Gastroesophageal sphincter (tissue), 4 donors: ENCODE results near the gene MAU2. TPM values are rescaled to one million over a fixed set of nuclear protein-coding genes. Genes with fewer than 3 reads are reported as not detected.

Source experiments
- ATAC-seq: fragments of 150-250 bp; one replicate; pipeline ENCODE4 v1.9.1; 2016; ENCODE audit warnings: mild to moderate bottlenecking, moderate library complexity
- H3K27ac ChIP-seq, 4 donors: fragments of 200-600 bp; sonication (generic) in 3 of 4; 1 replicate in 3 of 4; 2 replicates in 1 of 4; pipeline ENCODE4 v1.5.1; 2016 to 2019
- H3K27me3 ChIP-seq: fragments of 200-600 bp; sonication (generic); one replicate; pipeline ENCODE4 v1.5.1; 2019
- H3K36me3 ChIP-seq, 2 donors: fragments of 200-600 bp; sonication (generic); one replicate each; pipeline ENCODE4 v1.5.1; 2019; ENCODE audit warnings: control low read depth in 1 of 2
- H3K4me1 ChIP-seq, 3 donors: fragments of 200-600 bp; sonication (generic); 1 replicate in 2 of 3; 2 replicates in 1 of 3; pipeline ENCODE4 v1.5.1; 2016 to 2019; ENCODE audit warnings: control low read depth in 2 of 3
- H3K4me3 ChIP-seq, 2 donors: fragments of 200-600 bp; sonication (generic); one replicate each; pipeline ENCODE4 v1.5.1; 2019; ENCODE audit warnings: mild to moderate bottlenecking in 1 of 2, moderate library complexity in 1 of 2
- H3K9me3 ChIP-seq, 3 donors: fragments of 200-600 bp; sonication (generic); one replicate each; pipeline ENCODE4 v1.5.1; 2017 to 2019; ENCODE audit warnings: control low read depth in 2 of 3
- EP300 ChIP-seq: sonication (generic); formaldehyde crosslinking; IDR thresholded peaks from one replicate; pipeline ENCODE4 v1.6.1; 2017; ENCODE audit warnings: antibody characterized with exemption, mild to moderate bottlenecking
- POLR2A ChIP-seq, 2 donors: fragments of 450-650 bp; IDR thresholded peaks; one replicate each; pipeline ENCODE4 v1.6.1; 2017; ENCODE audit warnings: antibody characterized with exemption in 2 of 2, mild to moderate bottlenecking in 2 of 2, moderate library complexity in 1 of 2
- POLR2AphosphoS5 ChIP-seq: sonication (generic); formaldehyde crosslinking; IDR thresholded peaks from one replicate; pipeline ENCODE4 v1.6.1; 2017; ENCODE audit warnings: antibody characterized with exemption
- WGBS, 2 donors: methylation state at CpG; one replicate each; pipeline ENCODE4 v1.1.5; 2018; ENCODE audit warnings: low coverage in 1 of 2; 5-methylcytosine and 5-hydroxymethylcytosine counted together
- total RNA-seq, 4 donors: library from RNA; depleted of rRNA; stranded (reverse); fragments of >200 nt; gene quantifications; one replicate each; pipeline ENCODE4 v1.1.0, GENCODE V29; 2016
- TF ChIP-seq, protein P1 (sequence below), 4 experiments: fragments of 200-600 bp in 2 of 4; fragments of 450-650 bp in 2 of 4; sonication (generic) in 1 of 4; IDR thresholded peaks; one replicate each; pipeline ENCODE4 v1.5.1; 2017 to 2019; ENCODE audit warnings: antibody characterized with exemption in 4 of 4, mild to moderate bottlenecking in 2 of 4, moderate library complexity in 2 of 4

Gene MAU2
- total RNA-seq, 4 donors from 2014 or later = 17.9 to 46.5 (median 39.0) TPM

DNA sequence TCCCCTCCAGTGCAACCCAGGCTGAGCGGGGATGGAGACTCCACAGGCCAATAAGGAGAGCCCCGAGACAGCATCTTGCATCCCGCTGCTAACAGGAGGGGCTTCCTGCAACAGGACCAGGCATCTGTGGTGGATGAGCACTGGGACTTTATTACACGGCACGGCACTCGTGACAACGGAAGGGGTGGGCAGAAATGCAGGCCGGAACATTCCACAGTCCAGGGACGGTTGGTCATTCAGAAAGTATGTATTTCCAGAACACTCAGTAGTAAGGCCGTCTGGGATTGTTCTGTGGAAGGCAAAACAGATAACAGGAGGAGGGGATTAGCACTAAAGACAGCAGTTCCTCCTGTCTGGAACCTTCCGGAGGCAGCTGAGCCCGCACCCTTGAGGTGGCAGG, 44.2 kb upstream of the MAU2 start:
- Histone ChIP-seq H3K27ac (no peak overlapping the region), H3K4me1 (peaks cover 0 to 12% (median 5%) of the 10 kb centered on the region in 3 donors), H3K9me3 (no peaks in the 10 kb centered on the region), H3K4me3 (no peak overlapping the region), H3K36me3 (peaks cover 0 to 68% of the 10 kb centered on the region in 2 donors), H3K27me3 (peaks cover 30% of the 10 kb centered on the region)
- TF ChIP-seq POLR2A (IDR thresholded peaks at IDR 0.05) (no peak), EP300 (no peak), POLR2AphosphoS5 (no peak)
- TF ChIP-seq, protein P1, sequence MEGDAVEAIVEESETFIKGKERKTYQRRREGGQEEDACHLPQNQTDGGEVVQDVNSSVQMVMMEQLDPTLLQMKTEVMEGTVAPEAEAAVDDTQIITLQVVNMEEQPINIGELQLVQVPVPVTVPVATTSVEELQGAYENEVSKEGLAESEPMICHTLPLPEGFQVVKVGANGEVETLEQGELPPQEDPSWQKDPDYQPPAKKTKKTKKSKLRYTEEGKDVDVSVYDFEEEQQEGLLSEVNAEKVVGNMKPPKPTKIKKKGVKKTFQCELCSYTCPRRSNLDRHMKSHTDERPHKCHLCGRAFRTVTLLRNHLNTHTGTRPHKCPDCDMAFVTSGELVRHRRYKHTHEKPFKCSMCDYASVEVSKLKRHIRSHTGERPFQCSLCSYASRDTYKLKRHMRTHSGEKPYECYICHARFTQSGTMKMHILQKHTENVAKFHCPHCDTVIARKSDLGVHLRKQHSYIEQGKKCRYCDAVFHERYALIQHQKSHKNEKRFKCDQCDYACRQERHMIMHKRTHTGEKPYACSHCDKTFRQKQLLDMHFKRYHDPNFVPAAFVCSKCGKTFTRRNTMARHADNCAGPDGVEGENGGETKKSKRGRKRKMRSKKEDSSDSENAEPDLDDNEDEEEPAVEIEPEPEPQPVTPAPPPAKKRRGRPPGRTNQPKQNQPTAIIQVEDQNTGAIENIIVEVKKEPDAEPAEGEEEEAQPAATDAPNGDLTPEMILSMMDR (IDR thresholded peaks at IDR 0.05) = no peak
- WGBS, 2 donors = 66% methylated on average over 10 of the region's 12 CpGs; no CpG with 5 or more reads in 1 of the 2 donors
- no peak for ATAC-seq

DNA sequence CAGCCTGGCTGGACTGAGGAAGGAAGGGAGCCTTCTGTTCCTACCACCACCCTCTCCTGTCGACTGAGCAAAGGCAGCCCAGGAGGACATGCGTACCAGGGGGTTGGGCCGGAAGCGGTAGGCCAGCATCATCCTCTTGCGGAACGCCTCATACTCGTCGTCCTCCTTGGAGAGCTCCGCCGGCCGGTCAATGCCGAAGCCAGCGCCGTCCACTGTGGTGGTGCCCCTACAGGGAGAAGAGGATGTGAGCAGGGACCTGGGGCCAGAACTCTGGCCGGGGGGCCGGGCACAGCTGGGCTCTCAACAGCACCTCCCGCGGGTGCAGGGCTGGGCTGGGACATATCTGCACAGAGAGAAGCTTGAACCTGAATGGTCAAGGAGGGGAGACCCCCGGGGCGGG, 43.8 kb upstream of the MAU2 start:
- ATAC-seq = no peak
- H3K27ac ChIP-seq = no peak overlapping the region
- no peak overlapping the region for H3K4me3 ChIP-seq
- no peak for TF ChIP-seq POLR2A (IDR thresholded peaks at IDR 0.05)
- TF ChIP-seq POLR2AphosphoS5 = no peak
- no peak for TF ChIP-seq EP300
- TF ChIP-seq, protein P1 (IDR thresholded peaks at IDR 0.05) = no peak
- peaks cover 0 to 73% of the 10 kb centered on the region in 2 donors for H3K36me3 ChIP-seq
- no peaks in the 10 kb centered on the region for H3K9me3 ChIP-seq
- peaks cover 0 to 12% (median 5%) of the 10 kb centered on the region in 3 donors for H3K4me1 ChIP-seq
- no CpG with 5 or more reads among the region's 20 CpGs for WGBS, 2 donors
- peaks cover 28% of the 10 kb centered on the region for H3K27me3 ChIP-seq

DNA sequence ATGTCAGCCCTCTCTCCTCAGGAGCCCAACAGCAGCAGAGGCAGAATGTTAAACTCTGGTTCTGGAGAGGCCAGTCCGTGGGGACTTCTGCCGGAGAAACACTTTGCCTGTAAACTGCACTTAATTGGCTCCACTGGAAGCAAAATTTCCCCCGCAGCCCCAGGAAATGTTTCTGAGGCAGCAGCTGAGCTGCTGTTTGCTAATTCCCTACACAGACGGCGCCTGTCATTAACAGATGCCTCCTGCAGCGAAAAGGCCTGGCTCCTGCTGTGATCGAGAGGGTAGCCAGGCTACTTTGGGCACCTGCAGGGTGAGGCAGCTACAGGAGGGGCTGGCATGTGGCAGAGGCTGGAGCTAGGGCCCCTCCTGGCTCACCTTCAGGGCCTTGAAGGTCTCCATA, 42.3 kb upstream of the MAU2 start:
- H3K9me3 ChIP-seq = no peaks in the 10 kb centered on the region
- ATAC-seq = no peak
- TF ChIP-seq, protein P1 (IDR thresholded peaks at IDR 0.05) = no peak
- TF ChIP-seq POLR2A (IDR thresholded peaks at IDR 0.05) (no peak), EP300 (no peak), POLR2AphosphoS5 (no peak)
- WGBS, 2 donors = 86 to 100% methylated on average over 1 to 4 of the region's 7 CpGs
- no peak overlapping the region for H3K27ac ChIP-seq
- peaks cover 0 to 3% (median 1%) of the 10 kb centered on the region in 3 donors for H3K4me1 ChIP-seq
- peaks cover 0 to 87% of the 10 kb centered on the region in 2 donors for H3K36me3 ChIP-seq
- H3K27me3 ChIP-seq = peaks cover 15% of the 10 kb centered on the region
- no peak overlapping the region for H3K4me3 ChIP-seq

DNA sequence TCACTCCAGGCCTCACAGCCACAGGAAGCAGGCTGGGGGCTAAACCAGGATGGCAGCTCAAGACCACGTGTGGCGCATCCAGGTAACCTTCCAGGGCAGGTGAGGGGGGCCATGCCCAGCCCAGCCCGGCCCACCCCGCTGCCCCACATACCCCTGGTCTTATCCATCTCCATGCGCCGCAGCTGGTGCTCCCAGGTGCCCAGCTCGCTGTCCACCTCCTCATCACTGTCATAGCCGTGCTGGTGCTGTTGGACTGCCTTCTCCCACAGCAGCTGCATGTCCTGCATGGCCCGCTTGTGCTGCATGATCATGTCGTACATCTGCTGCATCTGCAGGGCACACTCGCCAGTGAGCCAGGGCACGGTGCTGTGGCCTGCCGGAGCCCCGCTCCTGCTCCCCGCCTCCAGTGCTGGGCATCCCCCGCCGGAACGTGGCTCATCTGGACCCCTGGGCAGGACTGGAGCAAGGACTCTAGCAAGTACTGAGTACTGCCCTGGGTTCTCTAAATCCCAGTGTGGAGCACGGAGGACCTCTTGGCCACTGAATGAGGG, 41.5 kb upstream of the MAU2 start:
- Histone ChIP-seq H3K4me3 (no peak overlapping the region), H3K4me1 (no peaks in the 10 kb centered on the region), H3K27ac (no peak overlapping the region), H3K27me3 (peaks cover 6% of the 10 kb centered on the region), H3K36me3 (peaks cover 0 to 95% of the 10 kb centered on the region in 2 donors), H3K9me3 (no peaks in the 10 kb centered on the region)
- WGBS, 2 donors = 95% methylated on average over 7 of the region's 19 CpGs; no CpG with 5 or more reads in 1 of the 2 donors
- no peak for ATAC-seq
- no peak for TF ChIP-seq POLR2A (IDR thresholded peaks at IDR 0.05)
- no peak for TF ChIP-seq EP300
- TF ChIP-seq, protein P1 (IDR thresholded peaks at IDR 0.05) = no peak
- TF ChIP-seq POLR2AphosphoS5 = no peak

DNA sequence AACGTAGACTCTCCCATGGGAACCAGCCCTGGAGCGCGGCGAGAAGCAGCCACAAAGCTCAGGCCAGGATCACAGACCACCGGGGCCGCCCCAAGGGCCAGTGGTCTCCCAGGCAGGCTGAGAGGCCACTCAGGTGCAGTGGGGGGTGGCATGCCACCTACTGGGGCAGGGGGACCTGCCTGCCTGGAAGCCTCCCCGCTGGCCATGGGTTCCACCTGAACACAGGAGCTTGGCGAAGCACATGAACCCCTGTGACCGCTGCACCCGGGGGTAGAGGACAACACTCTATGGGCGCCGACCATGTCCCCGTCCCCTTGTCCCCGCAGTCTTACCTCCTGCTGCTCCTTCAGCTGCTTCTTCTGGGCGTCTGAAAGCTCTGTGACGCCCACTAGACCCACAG, 40.8 kb upstream of the MAU2 start:
- Histone ChIP-seq H3K4me3 (no peak overlapping the region), H3K27me3 (no peaks in the 10 kb centered on the region), H3K4me1 (no peaks in the 10 kb centered on the region), H3K9me3 (no peaks in the 10 kb centered on the region), H3K36me3 (peaks cover 0 to 100% of the 10 kb centered on the region in 2 donors), H3K27ac (no peak overlapping the region)
- no peak for ATAC-seq
- WGBS, 2 donors = 77% methylated on average over 3 of the region's 16 CpGs; no CpG with 5 or more reads in 1 of the 2 donors
- no peak for TF ChIP-seq POLR2AphosphoS5
- no peak for TF ChIP-seq EP300
- TF ChIP-seq POLR2A (IDR thresholded peaks at IDR 0.05) = no peak
- TF ChIP-seq, protein P1 (IDR thresholded peaks at IDR 0.05) = no peak
